Fibroblast of skin of back (primary cell): ENCODE results near the gene ZNF45.
A peak's percentile ranks its signal among the peaks of the same experiment; 100 is the strongest.
"Not testable (repeated sequence)": the region's sequence is repeated elsewhere in the genome, so short reads cannot be mapped to it uniquely, and the experiment has no call there.

Experiments
- DNase-seq: peaks from one replicate; pipeline ENCODE4 v3.0.0-alpha.2; 2013

The ZNF45 gene

DNA sequence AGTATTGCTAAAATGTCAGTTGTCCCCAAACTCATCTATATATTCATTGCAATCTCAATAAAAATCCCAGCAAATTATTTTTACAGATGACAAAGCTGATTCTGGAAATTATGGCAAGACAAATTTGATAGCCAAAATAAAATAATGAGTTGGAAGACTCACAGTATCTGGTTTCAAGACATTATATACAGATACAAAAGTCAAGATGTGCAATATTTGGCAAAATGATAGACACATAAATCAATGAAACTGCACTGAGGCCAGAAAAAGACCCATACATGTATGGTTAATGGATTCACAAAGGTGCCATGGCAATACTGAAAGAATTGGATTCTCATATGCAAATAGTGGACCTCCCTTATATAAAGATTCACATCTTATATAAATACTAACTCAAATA is 24.2 kb downstream of the ZNF45 start:
- no peak for DNase-seq

DNA sequence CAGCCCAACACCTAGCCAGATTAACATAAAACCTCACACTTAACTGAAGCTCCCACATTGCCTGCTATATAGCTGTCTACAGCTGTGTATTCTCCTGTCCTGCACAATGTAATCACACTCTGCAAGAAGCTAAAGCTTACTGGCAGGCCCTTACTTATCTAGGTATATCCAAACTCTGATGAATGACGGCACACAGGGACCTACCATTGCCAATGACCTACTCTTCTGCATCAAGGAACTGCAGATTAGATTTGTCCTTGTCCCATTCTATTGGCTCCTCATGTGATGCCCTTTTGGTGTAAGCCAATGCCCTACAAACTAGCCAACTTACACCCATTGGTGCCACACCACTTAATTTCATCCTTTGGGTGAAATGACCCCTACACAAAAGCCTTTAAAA is 26.4 kb downstream of the ZNF45 start:
- no peak for DNase-seq

DNA sequence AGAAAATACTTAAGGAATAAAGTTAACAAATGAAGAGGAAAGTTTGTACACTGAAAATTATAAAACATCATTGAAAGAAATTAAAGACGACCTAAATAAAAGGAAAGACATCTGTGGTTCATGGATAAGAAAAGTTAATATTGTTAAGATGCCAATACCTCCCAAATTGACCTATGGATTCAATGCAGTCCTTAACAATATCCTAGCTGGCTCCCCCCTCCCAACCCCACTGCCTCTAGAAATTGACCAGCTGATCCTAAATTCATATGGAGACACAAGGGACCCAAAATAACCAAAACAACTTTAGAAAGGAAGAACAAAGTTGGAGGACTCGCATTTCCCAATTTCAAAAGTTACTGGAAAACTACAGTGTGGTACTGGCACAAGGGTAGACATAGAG is 28.3 kb downstream of the ZNF45 start:
- DNase-seq = no peak

DNA sequence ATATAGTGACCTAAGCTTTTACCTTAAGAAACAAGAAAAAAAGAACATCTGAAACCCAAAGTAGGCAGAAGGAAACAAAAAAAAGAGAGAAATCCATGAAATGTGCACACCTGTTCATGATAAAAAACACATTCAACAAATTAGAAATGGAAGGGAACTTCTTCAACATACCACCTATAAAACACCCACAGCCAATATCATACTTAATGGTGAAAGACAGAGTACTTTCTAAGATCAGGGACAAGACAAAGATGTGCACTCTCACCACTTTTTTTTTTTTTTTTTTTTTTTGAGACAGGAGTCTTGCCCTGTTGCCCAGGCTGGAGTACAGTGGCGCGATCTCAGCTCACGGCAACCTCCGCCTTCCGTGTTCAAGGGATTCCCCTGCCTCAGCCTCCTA is 29.2 kb downstream of the ZNF45 start:
- no peak for DNase-seq

DNA sequence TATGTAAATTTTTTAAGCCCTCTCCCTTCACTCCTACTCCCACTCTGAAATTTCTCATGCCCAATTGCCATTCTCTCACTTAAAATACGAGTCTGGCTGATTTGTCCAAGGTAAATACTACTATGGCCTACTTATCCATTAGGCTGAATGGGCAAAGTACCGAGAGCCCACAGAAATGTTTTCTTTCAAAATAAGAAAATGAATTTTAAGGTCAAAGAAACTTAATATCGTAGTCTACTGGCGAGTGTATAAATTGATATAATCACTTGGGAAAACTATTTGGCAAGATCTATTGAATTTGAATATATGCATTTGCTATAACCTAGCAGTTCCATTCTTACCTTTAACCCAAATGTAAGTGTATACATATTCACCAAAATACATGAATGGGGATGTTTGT is 32.7 kb downstream of the ZNF45 start:
- no peak for DNase-seq

DNA sequence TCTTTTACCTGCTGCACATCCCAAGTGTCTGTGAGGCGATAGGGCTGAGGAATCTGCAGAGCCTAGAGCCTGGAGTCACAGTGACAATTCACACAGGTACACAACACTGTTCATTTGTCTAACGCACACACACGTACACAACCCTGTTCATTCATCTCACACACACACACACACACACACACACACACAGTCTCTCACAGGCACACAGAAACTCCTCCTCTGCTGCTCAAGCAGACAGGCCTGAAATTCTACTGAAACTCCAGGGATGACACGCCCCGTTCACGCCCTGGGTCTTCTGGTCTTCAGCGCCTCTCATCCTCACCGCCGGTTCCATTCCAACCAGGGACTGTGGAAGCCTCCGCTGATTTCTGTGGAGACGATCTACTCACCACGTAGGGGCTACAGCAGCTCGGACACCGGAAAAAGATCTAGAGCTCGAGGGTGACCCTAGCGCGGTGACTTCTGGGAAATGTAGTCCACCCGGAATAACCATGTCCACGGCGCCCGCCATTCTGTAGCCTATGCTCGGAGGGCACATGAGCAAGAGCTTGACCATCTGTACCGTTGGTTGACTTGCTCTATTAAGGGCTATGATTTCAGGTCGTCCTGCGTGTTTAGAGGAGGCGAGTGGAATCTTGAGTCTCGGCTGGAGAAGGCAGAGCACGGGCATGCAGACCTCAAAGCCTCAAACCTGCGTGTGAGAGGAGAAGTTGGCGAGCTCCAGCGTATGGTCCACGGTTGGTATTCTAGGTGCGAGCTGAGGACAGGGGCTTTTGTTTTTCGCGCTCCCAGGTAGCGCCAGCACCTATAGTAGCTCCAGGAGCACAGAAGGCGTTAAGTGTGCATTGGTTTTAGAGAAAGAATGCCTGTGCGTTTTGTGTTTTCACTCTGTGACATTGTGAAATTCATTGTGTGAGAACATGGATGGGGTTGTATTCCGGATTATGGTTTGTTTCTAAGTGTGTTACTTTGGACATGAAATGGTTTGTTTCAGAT is 33.4 kb downstream of the ZNF45 start:
- DNase-seq = peak; percentile 91

DNA sequence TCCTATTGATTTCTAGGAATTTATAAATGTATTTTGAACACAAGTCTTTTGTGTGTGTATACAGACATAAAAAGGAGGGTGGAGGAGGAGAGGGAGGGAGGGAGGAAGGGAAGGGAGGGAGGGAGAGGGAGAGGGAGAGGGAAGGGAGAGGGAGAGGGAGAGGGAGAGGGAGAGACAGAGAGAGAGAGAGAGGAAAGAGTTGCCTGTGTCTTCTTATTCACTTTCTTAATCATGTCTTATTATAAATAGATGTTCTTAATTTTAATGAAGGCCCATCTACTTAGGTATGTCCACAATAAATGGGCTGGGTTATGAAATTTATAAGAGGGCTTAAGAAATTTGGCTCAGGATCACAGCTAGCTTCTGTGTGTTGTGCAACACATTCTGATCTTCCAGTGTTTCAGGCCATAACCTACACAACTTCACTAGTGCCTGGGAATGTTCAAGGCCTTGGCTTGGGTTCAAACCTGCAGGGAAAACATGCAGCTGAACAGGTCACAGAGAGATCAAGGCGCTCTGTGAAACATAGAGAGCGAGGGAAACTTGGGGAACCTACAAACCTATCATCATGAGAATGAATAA is 39.3 kb downstream of the ZNF45 start:
- DNase-seq = no peak

DNA sequence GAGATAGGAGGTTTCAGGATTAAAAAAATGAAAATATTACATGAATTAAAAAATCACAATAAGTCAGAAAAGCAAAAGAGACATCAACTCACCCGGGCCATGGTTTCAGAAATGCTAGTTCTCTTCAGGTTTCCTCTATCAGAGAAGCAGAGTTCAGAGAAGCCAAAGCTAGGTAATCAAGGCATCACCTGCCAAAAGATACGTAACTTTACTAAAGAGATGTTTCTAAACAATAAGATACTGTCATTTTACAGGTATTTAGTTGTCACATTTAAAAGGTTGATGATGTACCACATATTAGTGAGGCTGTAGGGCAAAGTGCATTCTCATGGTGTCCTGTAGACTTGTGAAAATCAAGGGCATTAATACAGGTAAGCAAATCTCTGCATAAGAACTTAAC is 51.2 kb downstream of the ZNF45 start, which contains the start of gene ZNF404:
Gene ZNF404, minus strand, starts transcription at position 101 of the 400 bp plus-strand sequence.
- no peak for DNase-seq

DNA sequence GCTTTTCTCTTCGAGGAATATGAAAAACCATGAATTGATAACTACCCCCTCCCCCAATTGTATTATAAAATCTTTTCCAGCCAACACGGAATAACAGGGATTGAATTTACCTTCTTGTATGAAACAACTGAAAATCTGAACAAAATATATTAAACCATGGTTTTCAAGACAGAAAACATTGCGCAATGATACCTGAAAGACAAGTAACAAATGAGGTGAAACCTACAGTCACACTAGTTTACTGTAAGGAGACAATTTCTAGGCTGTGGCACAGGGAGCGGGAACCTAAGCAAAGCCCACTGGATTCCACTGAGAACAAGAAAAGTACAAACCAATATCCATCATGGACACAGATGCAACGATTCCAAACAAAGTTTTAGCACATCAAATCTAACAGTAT is 54.6 kb downstream of the ZNF45 start:
- no peak for DNase-seq

DNA sequence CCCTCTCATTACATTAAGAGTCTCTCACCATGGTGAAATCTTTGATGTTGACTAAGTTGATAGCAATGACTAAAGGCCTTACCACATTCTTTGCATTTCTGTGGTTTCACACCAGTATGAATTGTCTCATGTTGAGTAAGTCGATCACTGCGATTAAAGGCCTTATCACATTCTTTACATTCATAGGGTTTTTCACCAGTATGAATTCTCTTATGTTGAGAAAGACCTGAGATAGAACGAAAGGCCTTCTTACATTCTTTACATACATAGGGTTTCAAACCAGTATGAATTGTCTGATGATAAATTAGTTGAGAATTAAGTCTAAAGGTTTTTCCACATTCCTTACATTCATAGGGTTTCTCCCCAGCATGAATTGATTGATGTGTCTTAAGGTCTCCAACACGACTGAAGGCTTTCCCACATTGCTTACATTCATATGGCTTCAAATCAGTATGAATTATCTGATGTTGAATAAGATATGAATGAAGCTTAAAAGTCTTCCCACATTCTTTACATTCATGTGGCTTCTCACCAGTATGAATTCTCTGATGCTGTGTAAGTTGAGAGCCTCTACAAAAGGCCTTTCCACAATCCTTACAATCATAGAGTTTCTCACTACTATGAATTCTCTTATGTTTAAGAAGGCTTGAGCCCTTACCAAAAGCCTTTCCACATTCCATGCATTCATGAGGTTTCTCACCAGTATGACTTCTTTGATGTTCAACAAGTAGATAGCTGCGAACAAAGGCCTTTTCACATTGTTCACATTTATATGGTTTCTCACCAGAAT is 62.3 kb downstream of the ZNF45 start:
- DNase-seq = peak; percentile 31

DNA sequence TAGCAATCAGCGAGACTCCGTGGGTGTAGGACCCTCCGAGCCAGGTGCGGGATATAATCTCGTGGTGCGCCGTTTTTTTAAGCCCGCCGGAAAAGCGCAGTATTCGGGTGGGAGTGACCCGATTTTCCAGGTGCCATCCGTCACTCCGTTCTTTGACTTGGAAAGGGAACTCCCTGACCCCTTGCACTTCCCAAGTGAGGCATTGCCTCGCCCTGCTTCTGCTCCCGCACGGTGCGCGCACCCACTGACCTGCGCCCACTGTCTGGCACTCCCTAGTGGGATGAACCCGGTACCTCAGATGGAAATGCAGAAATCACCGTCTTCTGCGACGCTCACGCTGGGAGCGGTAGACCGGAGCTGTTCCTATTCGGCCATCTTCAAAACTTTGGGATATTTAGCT is 68.2 kb downstream of the ZNF45 start:
- not testable (repeated sequence) for DNase-seq
